SK-MEL-5 (cell line): ENCODE measurements around the gene TFEB. TPM values are rescaled to one million over a fixed set of nuclear protein-coding genes. Genes with fewer than 3 reads are reported as not detected.

ENCODE experiments used
- DNase-seq: peaks from one replicate; pipeline ENCODE4 v3.0.0-alpha.2; 2016; ENCODE audit warnings: low read depth, low spot score
- in situ Hi-C: cut with HindIII; loops from 2 replicates; pipeline ENCODE4 v1.10.0; 2016; ENCODE audit warnings: low sequenced_read_pairs, high pct_unique_total_duplicates, low pct_unique_long_range_greater_than_20kb
- total RNA-seq: library from RNA; depleted of rRNA; stranded (reverse); fragments of >200 nt; shearing (Covaris generic); gene quantifications from 2 replicates; pipeline ENCODE4 v1.2.3, GENCODE V29; 2014

The TFEB gene
- total RNA-seq, 1 experiment from 2014 or later, result 1.9 TPM

DNA sequence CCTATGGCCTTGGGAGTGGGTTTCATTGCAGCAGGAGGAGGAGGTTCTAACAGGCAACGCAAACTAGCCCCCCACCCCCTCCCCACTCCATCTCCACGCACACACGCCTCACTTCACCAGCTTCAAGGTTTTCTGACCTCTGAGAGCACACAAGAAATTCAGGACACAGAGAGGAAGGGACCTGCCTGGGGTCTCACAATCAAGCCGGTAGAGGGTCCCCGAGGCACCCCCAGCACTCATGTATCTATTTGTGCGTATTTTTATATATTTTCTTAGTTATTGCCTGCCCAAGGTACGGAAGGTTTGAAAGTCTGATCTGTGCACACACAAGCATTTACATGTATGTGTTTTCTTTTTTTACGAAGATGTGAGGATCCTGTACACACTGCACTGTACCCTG, 80.2 kb downstream of the TFEB start:
- in situ Hi-C loops, result no loop called here
- no peak for DNase-seq

DNA sequence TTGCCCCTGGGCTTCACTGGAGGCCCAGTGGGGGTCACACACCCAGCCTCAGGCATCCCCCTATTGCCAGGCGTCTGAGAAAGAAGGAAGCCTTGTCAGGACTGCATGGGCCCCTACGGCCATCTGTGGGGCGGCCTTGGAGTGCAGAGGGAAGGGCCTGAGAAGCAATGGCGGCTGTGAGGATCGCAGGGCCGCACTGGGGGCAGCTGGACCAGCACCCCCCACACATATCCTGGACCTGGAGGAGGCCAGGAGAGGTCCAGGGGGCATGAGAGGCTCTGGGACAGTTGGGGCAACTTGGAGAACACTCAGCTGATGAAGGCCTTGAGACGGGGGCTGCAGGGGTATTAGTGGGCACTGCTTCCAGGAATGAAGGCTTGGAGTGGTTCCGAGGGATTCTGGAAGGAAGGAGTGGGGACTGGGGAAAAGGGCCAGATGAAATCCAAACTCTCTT, 80.7 kb downstream of the TFEB start:
- in situ Hi-C loops, result no loop called here
- no peak for DNase-seq

- in situ Hi-C loops, result no loop called here
- DNase-seq, result no peak
These were observed 81.2 kb downstream of the TFEB start for GRCh38 chr6:41654151-41654697.

DNA sequence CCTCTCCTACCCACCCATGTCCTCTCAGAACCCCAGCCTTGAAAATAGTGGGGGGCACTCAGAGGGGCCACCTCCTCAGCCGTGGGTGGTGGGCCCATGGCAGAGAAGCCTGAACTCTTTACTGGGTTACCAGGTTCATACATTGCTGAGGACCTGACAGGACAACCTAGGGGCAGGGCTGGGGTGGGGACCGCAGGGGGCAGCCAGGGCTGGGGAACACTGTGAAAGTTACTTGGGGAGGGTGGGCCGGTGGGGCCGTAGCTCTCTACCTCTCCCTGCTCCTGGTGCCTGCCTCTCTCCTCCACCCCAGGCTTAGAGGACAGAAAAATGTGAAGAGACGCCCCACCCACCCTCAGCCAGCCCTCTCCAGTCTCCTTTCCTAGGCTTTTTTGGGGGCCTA, 81.7 kb downstream of the TFEB start:
- in situ Hi-C loops, result no loop called here
- no peak for DNase-seq

DNA sequence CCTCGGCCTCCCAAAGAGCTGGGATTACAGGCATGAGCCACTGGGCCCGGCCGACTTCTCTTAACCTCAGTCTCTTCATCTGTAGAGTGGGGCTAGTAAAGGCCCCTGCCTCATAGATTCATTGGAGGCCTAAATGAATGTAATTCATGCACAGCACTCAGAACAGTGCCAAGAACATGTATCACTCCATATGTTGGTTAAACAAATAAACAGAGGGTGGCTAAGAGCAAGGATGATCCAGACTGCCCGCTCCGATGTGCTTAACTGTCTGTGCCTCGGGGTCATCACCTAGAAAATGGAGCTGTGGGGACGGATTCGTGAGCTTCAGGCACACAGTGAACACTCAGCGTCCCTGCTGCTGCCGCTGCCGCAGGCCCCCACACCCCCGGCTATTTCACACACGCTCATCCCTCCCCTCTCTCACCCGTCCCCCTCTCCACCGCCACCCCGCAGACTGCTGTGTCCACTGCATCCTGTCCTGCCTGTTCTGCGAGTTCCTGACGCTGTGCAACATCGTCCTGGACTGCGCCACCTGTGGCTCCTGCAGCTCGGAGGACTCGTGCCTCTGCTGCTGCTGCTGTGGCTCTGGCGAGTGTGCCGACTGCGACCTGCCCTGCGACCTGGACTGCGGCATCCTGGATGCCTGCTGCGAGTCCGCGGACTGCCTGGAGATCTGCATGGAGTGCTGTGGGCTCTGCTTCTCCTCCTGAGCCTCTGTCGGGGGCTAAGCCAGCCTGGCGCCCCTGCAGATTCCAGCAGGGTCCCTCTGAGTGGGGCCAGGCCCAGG, 82.3 kb downstream of the TFEB start:
- in situ Hi-C loops, result no loop called here
- no peak for DNase-seq

GRCh38 chr6:41651962-41652657, 83.3 kb downstream of the TFEB start:
- in situ Hi-C loops, result no loop called here
- no peak for DNase-seq

DNA sequence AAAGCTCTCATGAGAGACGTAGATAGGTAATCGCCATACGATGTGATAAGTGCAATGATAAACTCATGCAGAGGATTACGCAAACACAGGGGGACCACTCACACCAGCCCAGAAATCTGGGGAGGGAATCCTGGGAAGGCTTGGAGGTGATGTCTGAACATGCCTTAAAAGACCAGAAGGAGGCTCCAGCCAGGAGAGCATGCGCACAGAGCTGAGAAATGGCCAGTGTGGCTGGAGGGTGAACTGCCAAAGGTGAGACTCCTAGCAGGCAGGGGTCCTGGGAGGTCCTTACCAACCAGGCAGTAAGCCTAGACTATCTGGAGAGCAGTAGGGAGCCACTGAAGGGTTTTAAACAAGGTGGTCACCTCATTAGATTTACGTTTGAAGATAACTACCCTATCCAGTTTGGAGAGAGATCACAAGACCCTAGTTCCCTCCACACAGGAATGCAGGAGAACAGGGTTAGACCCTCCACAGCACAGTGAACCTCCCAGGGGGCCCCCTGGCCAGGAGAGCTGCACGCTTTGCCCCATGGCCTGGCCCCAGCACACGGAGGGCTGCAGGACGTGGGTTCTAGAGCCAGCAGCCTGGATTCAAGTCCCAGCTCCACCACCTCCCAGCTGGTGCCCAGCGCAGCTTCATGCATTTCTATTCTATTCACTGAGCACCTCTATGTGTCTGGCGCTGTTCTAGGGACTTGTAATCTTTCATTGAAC, 84.0 kb downstream of the TFEB start:
- DNase-seq, result no peak
- in situ Hi-C loops, result no loop called here

DNA sequence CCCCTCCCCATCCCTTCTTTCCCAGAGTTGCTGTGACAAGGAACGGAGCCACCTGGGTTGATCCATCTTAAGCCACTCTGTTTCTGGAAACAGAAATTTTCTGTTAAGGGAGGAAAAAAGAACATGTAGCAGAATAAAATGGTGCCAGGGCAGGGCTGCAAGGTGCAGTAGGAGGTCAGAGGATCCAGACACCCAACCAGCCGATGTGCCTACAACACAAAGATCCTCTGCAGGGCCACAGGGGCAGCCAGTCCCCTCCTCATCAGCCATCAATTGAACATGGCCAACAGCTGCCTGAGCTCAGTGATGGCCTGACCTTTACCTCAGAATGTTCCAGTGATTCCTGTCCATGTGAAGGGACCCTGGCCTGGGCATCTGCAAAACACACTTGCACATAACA, 85.3 kb downstream of the TFEB start:
- DNase-seq, result no peak
- in situ Hi-C loops, result no loop called here

- in situ Hi-C loops, result no loop called here
- DNase-seq, result no peak
These were observed 85.8 kb downstream of the TFEB start for GRCh38 chr6:41649596-41649995.

- in situ Hi-C loops, result no loop called here
- DNase-seq, result no peak
These were observed 86.5 kb downstream of the TFEB start for GRCh38 chr6:41648921-41649320.

DNA sequence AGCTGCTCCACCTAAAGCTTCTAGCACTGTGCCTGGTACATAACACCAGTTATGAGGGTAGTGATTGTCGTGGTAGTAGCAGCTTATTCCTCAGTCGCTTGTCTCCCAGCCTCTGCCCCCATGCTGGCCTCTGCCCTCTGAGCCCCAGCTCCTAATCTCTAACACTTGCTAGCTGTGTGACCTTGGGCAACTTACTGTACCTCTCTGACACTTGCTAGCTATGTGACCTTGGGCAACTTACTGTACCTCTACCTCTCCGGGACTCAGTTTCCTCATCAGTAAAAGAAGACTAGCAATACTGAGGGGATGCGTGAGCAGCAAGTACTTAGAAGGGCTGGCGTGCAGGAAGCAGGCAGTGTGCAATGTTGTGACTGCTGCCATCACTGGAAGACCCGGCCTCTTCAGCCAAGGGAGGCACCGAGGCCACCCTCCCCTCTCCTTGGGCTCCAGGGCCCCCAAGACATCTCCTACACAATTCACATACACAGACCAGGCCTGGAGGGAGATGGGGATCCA, 87.3 kb downstream of the TFEB start:
- no peak for DNase-seq
- in situ Hi-C loops, result no loop called here

- in situ Hi-C loops, result no loop called here
- no peak for DNase-seq
These were observed 88.3 kb downstream of the TFEB start for GRCh38 chr6:41647061-41647511.

- in situ Hi-C loops, result no loop called here
- DNase-seq, result no peak
These were observed 89.2 kb downstream of the TFEB start for GRCh38 chr6:41646026-41646795.

GRCh38 chr6:41645007-41645618, 90.3 kb downstream of the TFEB start:
- in situ Hi-C loops, result no loop called here
- no peak for DNase-seq

DNA sequence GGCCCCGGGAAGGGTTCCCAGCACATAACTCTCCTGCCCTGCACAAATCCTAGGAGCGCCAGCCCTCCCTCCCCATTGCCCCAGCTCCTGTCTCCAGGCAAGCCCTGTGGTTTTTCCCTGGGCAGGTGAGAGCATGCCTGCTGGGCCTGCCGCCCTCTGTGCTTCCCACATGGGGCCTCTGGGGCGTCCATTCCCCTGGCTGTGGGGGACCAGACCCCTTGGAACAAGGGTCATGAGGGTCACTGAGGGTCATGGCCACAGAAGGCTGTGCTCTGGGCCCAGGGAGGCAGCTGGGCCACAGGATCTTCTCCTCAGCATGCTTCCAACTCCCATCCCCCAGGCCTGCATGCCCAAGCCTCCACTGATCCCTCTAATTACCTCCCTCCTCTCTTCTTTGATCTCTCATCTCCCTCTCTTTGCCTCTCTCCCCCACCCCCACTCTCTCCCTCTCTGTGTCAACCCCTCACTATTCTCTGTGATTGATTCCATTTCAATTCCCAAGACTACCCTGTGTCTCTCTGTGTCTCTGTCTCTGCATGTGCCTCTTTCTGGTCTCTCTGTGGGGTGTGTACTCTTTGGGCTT, 91.0 kb downstream of the TFEB start:
- in situ Hi-C loops, result no loop called here
- no peak for DNase-seq

DNA sequence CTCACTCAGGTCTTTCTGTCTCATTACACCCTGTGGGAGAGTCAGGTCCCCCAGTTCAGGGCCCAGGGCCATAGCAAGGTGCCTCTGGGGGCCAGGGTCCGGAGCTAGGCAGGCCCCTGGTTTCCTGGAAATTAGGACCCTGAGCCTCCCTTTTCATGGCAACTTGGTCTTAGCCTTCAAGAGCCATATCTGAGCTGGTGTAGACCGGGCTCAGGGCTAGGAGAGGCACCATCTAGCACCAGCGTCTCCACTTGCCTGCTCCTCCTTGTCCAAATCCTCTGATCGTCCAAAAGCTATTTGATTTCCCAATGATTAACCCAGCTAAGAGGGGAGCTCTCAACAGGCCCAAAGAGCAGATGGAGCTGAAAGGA, 91.5 kb downstream of the TFEB start:
- in situ Hi-C loops, result no loop called here
- DNase-seq, result no peak
